Hepatocyte (in vitro differentiated cells): ENCODE results near the gene PTPRE.

Experiments used
- EZH2 ChIP-seq: fragments of 200-600 bp; sonication (generic); IDR thresholded peaks from 2 replicates; pipeline ENCODE4 v1.6.1; 2016; ENCODE audit warnings: antibody characterized with exemption, mild to moderate bottlenecking, borderline replicate concordance
- TF ChIP-seq, protein P1 (sequence below): fragments of 200-600 bp; sonication (generic); IDR thresholded peaks from 2 replicates; pipeline ENCODE4 v1.5.1; 2016; ENCODE audit warnings: antibody characterized with exemption, mild to moderate bottlenecking; ENCODE audit not compliant: poor library complexity

DNA sequence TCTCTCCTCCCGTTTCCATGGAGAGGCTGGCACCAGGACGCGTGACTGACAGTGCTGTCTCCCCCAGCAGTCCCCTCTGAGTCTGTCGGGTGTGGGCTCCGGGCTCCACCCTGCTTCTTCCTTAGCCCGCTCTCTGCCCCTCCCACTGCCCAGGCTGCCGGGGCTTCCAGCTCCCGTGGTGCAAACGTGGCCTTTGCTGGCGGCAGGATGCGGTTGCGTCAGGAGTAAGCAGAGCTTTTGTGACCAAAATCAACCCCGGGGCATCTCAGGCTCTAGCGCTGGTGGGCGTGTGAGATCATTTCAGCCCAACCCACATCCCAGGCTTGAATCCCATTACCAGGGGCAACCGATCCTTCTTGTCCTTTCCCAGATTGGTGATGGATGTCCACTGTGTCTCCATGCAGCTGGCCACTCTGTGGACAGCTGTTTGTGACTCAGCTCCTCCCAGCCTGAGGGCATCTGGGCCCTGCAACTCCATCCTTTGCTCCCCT is 28.2 kb downstream of the PTPRE start:
- TF ChIP-seq EZH2 = no peak
- TF ChIP-seq, protein P1, sequence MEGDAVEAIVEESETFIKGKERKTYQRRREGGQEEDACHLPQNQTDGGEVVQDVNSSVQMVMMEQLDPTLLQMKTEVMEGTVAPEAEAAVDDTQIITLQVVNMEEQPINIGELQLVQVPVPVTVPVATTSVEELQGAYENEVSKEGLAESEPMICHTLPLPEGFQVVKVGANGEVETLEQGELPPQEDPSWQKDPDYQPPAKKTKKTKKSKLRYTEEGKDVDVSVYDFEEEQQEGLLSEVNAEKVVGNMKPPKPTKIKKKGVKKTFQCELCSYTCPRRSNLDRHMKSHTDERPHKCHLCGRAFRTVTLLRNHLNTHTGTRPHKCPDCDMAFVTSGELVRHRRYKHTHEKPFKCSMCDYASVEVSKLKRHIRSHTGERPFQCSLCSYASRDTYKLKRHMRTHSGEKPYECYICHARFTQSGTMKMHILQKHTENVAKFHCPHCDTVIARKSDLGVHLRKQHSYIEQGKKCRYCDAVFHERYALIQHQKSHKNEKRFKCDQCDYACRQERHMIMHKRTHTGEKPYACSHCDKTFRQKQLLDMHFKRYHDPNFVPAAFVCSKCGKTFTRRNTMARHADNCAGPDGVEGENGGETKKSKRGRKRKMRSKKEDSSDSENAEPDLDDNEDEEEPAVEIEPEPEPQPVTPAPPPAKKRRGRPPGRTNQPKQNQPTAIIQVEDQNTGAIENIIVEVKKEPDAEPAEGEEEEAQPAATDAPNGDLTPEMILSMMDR = no peak
